Progenitor cell of endocrine pancreas (in vitro differentiated cells): Measurements from ENCODE around the gene HSPBP1. TPM values are rescaled to one million over a fixed set of nuclear protein-coding genes. Genes with fewer than 3 reads are reported as not detected.
A peak's percentile ranks its signal among the peaks of the same experiment; 100 is the strongest.

Experiments used
- DNase-seq: peaks from one replicate; pipeline ENCODE4 v3.0.0; 2021; ENCODE audit warnings: low spot score; ENCODE audit not compliant: unreplicated experiment
- H3K27ac Mint-ChIP-seq: 2 replicates; pipeline ENCODE4 v1.8.0; 2021; ENCODE audit warnings: mild to moderate bottlenecking, moderate library complexity, mixed read lengths
- H3K27me3 Mint-ChIP-seq: 2 replicates; pipeline ENCODE4 v1.8.0; 2021; ENCODE audit warnings: mixed read lengths
- H3K36me3 Mint-ChIP-seq: 2 replicates; pipeline ENCODE4 v1.8.0; 2022; ENCODE audit warnings: mixed read lengths; ENCODE audit not compliant: insufficient read depth
- H3K4me1 Mint-ChIP-seq: 2 replicates; pipeline ENCODE4 v1.8.0; 2021; ENCODE audit warnings: low read depth, mixed read lengths
- H3K4me3 Mint-ChIP-seq: 2 replicates; pipeline ENCODE4 v1.8.0; 2021; ENCODE audit warnings: low read depth, mild to moderate bottlenecking, moderate library complexity, mixed read lengths
- H3K9me3 Mint-ChIP-seq: 2 replicates; pipeline ENCODE4 v1.8.0; 2021; ENCODE audit warnings: low read depth, mixed read lengths
- total RNA-seq: library from RNA; stranded (reverse); gene quantifications from 2 replicates; pipeline ENCODE4 v1.2.1, GENCODE V29; 2021
- TF ChIP-seq, protein P1 (sequence below): fragments of 200-600 bp; sonication (generic); IDR thresholded peaks from one replicate; pipeline ENCODE4 v1.5.0; 2021; ENCODE audit warnings: antibody characterized with exemption, mild to moderate bottlenecking; ENCODE audit not compliant: unreplicated experiment

The HSPBP1 gene
- total RNA-seq, 1 donor from 2014 or later, result 46.1 TPM

DNA sequence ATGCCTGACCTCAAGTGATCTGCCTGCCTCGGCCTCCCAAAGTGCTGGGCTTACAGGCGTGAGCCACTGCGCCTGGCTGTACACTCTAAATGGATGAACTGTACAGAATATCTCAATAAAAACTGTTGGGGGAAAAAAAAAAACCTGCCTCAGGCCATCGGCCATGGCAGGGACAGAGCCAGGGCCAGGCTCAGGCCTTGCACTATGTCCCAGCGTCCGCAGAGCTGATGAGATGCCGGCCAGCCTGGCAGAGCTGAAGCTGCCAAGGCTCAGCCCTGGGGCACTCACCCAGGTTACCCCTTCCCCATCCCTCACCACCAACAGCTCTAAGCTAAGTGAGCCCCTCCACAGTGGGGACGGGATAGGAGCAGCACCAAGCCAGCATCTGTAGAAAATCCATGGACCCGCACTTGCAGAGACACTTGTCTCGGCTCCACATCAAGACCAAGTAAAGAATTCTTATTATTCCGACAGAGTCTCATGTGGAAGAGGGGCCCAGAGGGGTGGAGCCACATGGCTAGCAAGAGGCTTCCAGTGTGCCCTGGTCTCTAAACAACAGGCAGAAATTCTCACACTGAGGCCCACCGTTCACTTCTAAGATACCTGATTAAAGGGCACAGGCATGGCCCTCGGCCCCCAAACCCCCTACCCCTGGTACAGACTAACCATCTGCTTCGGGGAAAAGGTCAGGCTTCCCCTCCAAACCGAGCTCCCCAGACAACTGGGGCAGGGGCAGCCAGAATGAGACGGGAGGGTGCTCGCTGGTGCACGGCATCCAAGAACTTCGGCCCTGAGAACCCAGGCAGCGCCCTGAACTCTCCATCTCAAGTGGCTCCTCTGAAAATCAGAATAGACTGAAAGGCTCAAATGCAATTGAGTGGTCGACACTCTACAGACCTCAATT is 26.9 kb downstream of the HSPBP1 start:
- H3K27me3 Mint-ChIP-seq, result no peaks in the 10 kb centered on the region
- H3K9me3 Mint-ChIP-seq, result no peaks in the 10 kb centered on the region
- H3K36me3 Mint-ChIP-seq, result no peaks in the 10 kb centered on the region
- H3K27ac Mint-ChIP-seq, result peak overlapping the region; percentile 45
- no peak overlapping the region for H3K4me3 Mint-ChIP-seq
- no peak for DNase-seq
- TF ChIP-seq, protein P1, sequence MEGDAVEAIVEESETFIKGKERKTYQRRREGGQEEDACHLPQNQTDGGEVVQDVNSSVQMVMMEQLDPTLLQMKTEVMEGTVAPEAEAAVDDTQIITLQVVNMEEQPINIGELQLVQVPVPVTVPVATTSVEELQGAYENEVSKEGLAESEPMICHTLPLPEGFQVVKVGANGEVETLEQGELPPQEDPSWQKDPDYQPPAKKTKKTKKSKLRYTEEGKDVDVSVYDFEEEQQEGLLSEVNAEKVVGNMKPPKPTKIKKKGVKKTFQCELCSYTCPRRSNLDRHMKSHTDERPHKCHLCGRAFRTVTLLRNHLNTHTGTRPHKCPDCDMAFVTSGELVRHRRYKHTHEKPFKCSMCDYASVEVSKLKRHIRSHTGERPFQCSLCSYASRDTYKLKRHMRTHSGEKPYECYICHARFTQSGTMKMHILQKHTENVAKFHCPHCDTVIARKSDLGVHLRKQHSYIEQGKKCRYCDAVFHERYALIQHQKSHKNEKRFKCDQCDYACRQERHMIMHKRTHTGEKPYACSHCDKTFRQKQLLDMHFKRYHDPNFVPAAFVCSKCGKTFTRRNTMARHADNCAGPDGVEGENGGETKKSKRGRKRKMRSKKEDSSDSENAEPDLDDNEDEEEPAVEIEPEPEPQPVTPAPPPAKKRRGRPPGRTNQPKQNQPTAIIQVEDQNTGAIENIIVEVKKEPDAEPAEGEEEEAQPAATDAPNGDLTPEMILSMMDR, result no peak
- H3K4me1 Mint-ChIP-seq, result peaks cover 23% of the 10 kb centered on the region

DNA sequence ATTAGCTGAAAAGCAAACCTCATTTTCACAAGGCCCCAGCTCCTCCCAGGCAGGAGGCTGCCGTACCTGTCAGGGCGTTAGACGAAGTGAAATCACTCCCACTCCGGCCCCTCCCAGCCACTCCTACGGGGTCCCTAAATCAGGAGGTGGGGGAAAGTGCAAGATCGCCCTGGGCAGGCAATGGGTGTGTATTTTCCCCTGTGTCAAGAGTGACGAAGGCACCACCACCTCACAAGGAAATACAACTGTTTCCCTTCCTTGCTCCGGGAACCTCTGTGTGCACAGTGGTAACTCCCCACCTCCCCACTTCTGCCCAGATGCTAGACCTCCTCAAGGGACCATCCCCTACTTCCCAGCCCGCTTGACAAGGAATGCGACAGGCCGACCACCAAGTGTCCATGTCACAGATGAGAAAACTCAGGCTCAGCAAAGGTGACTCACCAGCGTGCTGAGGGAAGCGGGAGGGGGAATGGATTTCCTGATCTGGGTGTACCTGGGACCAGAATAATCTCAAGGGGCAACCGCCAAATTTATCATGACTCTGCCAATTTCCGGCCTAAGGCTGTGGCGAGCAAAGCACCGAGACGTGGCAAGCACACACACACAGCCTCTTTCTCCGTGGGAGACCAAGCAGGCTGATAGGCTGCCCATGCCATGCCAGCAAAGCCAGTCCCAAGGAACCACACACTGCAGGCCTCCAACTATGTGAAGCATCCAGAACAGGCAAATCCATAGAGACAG is 28.4 kb downstream of the HSPBP1 start:
- TF ChIP-seq, protein P1, result no peak
- Mint-ChIP-seq H3K4me3 (no peak overlapping the region), H3K9me3 (no peaks in the 10 kb centered on the region), H3K4me1 (peaks cover 9% of the 10 kb centered on the region), H3K36me3 (no peaks in the 10 kb centered on the region), H3K27ac (peak overlapping the region; percentile 68), H3K27me3 (no peaks in the 10 kb centered on the region)
- DNase-seq, result no peak

DNA sequence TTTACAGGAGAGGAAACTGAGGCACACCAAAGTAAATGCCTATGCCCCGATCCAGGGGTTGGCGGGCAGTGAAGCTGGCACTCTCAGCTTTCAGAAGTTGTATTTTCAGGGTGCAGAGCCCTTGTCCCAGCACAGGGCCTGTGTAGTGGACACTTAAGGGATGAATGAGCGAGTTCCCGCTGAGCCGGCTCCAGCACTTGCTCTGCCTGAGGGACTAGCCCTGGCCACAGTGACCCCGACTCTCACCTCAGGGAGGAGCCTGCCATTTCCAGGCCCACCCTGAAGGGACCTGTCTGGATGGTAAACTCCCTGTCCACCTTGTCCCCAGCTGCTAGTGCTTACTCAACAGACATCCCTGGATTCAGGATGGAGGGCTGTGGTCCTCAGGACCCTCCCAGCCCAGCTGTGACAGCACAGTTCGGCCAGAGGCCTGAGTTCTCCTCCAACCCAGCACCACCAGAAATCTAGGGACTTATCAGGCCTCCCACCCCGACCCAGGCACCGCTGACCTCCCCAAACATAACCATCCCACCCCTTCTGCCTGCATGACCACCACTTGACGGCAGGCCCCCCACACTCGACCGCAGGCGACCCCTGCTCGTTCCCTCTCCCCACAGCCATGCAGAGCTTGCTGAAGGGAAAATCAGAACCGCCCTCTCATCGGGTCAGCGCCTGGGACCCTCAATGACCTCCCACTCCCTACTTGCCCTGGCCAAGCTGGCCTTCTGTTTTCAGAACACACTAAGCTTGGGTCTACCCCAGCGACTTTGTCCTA is 29.5 kb downstream of the HSPBP1 start:
- no peaks in the 10 kb centered on the region for H3K9me3 Mint-ChIP-seq
- no peaks in the 10 kb centered on the region for H3K27me3 Mint-ChIP-seq
- H3K4me3 Mint-ChIP-seq, result no peak overlapping the region
- DNase-seq, result no peak
- H3K36me3 Mint-ChIP-seq, result no peaks in the 10 kb centered on the region
- H3K4me1 Mint-ChIP-seq, result no peaks in the 10 kb centered on the region
- H3K27ac Mint-ChIP-seq, result peak overlapping the region; percentile 3
- TF ChIP-seq, protein P1, result no peak

DNA sequence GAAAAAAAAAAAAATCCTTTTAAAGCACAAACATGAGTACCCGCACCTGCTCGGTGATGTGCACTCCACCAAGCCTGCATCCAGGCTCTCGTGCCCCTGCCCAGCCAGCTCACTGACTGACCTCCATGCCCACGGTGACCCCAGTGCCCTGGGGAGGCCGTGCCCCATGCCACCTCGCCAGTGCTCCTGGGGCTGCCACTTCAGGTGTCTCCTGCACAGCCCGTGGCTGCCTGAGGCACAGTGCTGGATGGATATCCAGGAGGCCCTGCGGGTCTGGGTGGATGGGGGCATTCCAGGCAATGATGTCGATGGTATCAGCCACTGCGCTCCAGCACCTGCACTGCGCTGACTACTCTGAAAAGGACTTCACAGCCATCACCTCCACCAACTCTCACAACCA is 30.1 kb downstream of the HSPBP1 start:
- H3K27ac Mint-ChIP-seq, result no peak overlapping the region
- no peaks in the 10 kb centered on the region for H3K4me1 Mint-ChIP-seq
- TF ChIP-seq, protein P1, result no peak
- no peaks in the 10 kb centered on the region for H3K27me3 Mint-ChIP-seq
- no peaks in the 10 kb centered on the region for H3K9me3 Mint-ChIP-seq
- no peak for DNase-seq
- H3K36me3 Mint-ChIP-seq, result no peaks in the 10 kb centered on the region
- H3K4me3 Mint-ChIP-seq, result no peak overlapping the region

DNA sequence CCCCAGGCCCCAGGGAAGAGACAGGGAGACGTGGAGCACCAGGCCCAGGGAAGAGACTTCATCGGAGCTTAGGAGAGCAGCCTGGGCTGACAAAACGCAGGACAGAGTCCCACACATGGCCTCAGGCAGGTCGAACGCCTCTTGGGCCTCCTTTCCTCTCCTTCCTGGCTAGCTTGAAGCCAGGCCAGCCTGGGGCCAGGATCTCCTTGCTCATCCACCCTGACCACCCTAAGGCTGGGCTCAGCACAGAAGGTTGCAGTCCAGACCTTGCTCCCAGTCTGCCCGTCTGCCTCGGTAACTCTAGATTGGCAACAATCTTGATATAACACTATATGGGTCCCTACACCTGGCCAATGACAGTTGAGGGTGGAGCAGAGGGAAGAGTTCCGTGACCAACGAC is 31.2 kb downstream of the HSPBP1 start:
- H3K9me3 Mint-ChIP-seq, result no peaks in the 10 kb centered on the region
- peaks cover 4% of the 10 kb centered on the region for H3K36me3 Mint-ChIP-seq
- TF ChIP-seq, protein P1, result no peak
- H3K27me3 Mint-ChIP-seq, result no peaks in the 10 kb centered on the region
- no peak overlapping the region for H3K4me3 Mint-ChIP-seq
- no peaks in the 10 kb centered on the region for H3K4me1 Mint-ChIP-seq
- H3K27ac Mint-ChIP-seq, result peak overlapping the region; percentile 33
- DNase-seq, result no peak
